Mesendoderm (in vitro differentiated cells): ENCODE results near the gene TBL1X.
A peak's percentile ranks its signal among the peaks of the same experiment; 100 is the strongest.

ENCODE experiments used
- DNase-seq: peaks from one replicate; pipeline ENCODE4 v3.0.0; 2013
- H2AK5ac ChIP-seq: 2 replicates; pipeline ENCODE4 v1.6.1; 2013; ENCODE audit warnings: low read length, inconsistent platforms
- H2BK120ac ChIP-seq: 2 replicates; pipeline ENCODE4 v1.6.1; 2013; ENCODE audit warnings: low read depth, mild to moderate bottlenecking, low read length, moderate library complexity, mixed read lengths
- H2BK15ac ChIP-seq: replicated peaks from 2 replicates; pipeline ENCODE4 v1.6.1; 2013; ENCODE audit warnings: low read depth, mild to moderate bottlenecking, moderate library complexity
- H2BK5ac ChIP-seq: 2 replicates; pipeline ENCODE4 v1.6.1; 2013; ENCODE audit warnings: low read length, inconsistent platforms
- H3K18ac ChIP-seq: 2 replicates; pipeline ENCODE4 v1.6.1; 2013; ENCODE audit warnings: mild to moderate bottlenecking, low read length, mixed read lengths
- H3K23ac ChIP-seq: one replicate; pipeline ENCODE4 v1.6.1; 2013; ENCODE audit warnings: low read length
- H3K27ac ChIP-seq: 2 replicates; pipeline ENCODE4 v1.5.1; 2013; ENCODE audit warnings: low read depth, mild to moderate bottlenecking, inconsistent platforms, low read length, moderate library complexity
- H3K27me3 ChIP-seq: 2 replicates; pipeline ENCODE4 v1.6.1; 2013; ENCODE audit warnings: low read length, control low read depth, mild to moderate bottlenecking, inconsistent platforms; ENCODE audit not compliant: insufficient read depth, poor library complexity
- H3K36me3 ChIP-seq: 2 replicates; pipeline ENCODE4 v1.6.1; 2013; ENCODE audit warnings: low read length, inconsistent platforms; ENCODE audit not compliant: control insufficient read depth, insufficient read depth
- H3K4ac ChIP-seq: one replicate; pipeline ENCODE4 v1.6.1; 2013; ENCODE audit warnings: low read depth, mild to moderate bottlenecking, low read length, moderate library complexity
- H3K4me1 ChIP-seq: 2 replicates; pipeline ENCODE4 v1.6.1; 2013; ENCODE audit warnings: low read depth, low read length, inconsistent platforms; ENCODE audit not compliant: control insufficient read depth
- H3K4me2 ChIP-seq: 2 replicates; pipeline ENCODE4 v1.6.1; 2013; ENCODE audit warnings: low read length
- H3K4me3 ChIP-seq: 2 replicates; pipeline ENCODE4 v1.5.1; 2013; ENCODE audit warnings: mild to moderate bottlenecking, low read length
- H3K56ac ChIP-seq: one replicate; pipeline ENCODE4 v1.6.1; 2013; ENCODE audit warnings: low read length
- H3K79me1 ChIP-seq: 2 replicates; pipeline ENCODE4 v1.6.1; 2013; ENCODE audit warnings: low read length, inconsistent platforms
- H3K79me2 ChIP-seq: 2 replicates; pipeline ENCODE4 v1.6.1; 2013; ENCODE audit warnings: mild to moderate bottlenecking, low read length; ENCODE audit not compliant: control insufficient read depth, insufficient read depth
- H3K9ac ChIP-seq: 2 replicates; pipeline ENCODE4 v1.6.1; 2013; ENCODE audit warnings: low read length, inconsistent platforms
- H4K5ac ChIP-seq: one replicate; pipeline ENCODE4 v1.6.1; 2013; ENCODE audit warnings: low read length
- H4K8ac ChIP-seq: one replicate; pipeline ENCODE4 v1.6.1; 2013; ENCODE audit warnings: low read depth, mild to moderate bottlenecking, control low read depth, low read length, moderate library complexity
- WGBS: extraction: QIAGEN DNeasy Blood & Tissue Kit; methylation state at CpG from one replicate; pipeline ENCODE4 v1.1.7; 2013; ENCODE audit warnings: low lambda C conversion rate, missing lambda C conversion rate; ENCODE audit not compliant: insufficient coverage; ENCODE audit errors: extremely low coverage; 5-methylcytosine and 5-hydroxymethylcytosine counted together

The TBL1X gene

DNA sequence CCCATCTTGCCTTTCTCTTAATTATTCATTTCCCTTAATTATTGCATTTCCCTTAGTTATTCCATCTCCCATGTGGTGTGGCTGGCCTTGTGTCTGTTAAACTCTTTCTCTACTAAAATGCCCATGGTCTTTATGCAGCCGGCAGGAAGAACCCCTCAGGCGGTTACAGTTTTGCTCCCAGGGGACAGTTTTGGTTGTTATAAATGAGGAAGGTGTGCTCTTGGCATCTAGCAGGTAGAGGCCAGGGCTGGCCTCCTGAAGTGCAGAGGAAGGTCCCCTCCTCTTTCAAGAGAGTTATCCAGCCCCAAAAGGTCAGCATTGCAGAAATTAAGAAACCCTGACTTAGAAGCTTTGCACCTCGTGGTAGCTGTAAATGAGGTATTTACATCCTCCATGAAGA lies 18.0 kb downstream of the TBL1X start:
- Histone ChIP-seq H3K9ac (no peak overlapping the region), H3K79me2 (peaks cover 11% of the 10 kb centered on the region), H4K8ac (no peak overlapping the region), H2AK5ac (no peak overlapping the region), H3K4me1 (no peaks in the 10 kb centered on the region), H3K4me3 (no peak overlapping the region), H3K36me3 (no peaks in the 10 kb centered on the region), H2BK120ac (no peak overlapping the region), H3K56ac (no peak overlapping the region), H3K23ac (no peak overlapping the region), H3K18ac (no peak overlapping the region), H3K27me3 (no peaks in the 10 kb centered on the region), H3K4ac (no peak overlapping the region), H2BK15ac (no peak overlapping the region), H4K5ac (no peak overlapping the region), H2BK5ac (no peak overlapping the region), H3K79me1 (peaks cover 2% of the 10 kb centered on the region), H3K4me2 (no peak overlapping the region), H3K27ac (no peak overlapping the region)
- no CpG with 5 or more reads among the region's 3 CpGs for WGBS
- DNase-seq: no peak

DNA sequence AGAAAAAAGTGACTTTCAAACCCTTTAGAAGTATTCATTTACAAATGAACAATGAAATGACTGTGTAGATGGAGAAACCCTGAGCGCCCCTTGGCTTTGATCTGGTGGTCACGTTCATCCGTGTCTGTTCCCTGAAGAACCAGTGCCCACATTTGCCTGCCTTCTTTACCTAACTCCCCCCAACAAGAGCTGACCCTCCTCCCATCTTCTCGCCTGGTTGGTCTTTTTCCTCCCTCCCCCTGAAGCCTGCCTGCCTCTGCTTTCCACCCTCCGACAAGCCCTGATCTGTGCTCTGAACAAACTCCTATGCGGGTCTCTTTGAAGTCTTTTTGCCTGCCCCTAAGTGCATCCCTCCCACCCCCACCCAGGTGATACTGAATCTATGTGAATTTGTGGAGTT lies 18.5 kb downstream of the TBL1X start:
- no peak overlapping the region for H2BK5ac ChIP-seq
- no peak overlapping the region for H3K4me2 ChIP-seq
- no peak overlapping the region for H3K18ac ChIP-seq
- H3K4ac ChIP-seq: no peak overlapping the region
- peaks cover 2% of the 10 kb centered on the region for H3K79me1 ChIP-seq
- no peak overlapping the region for H4K8ac ChIP-seq
- H2BK15ac ChIP-seq: no peak overlapping the region
- no peak overlapping the region for H3K56ac ChIP-seq
- no peak overlapping the region for H3K4me3 ChIP-seq
- no CpG with 5 or more reads among the region's 6 CpGs for whole genome bisulfite sequencing
- H3K79me2 ChIP-seq: peaks cover 5% of the 10 kb centered on the region
- no peaks in the 10 kb centered on the region for H3K4me1 ChIP-seq
- no peak for DNase-seq
- no peak overlapping the region for H2BK120ac ChIP-seq
- no peak overlapping the region for H3K9ac ChIP-seq
- H2AK5ac ChIP-seq: no peak overlapping the region
- no peaks in the 10 kb centered on the region for H3K36me3 ChIP-seq
- no peaks in the 10 kb centered on the region for H3K27me3 ChIP-seq
- no peak overlapping the region for H3K23ac ChIP-seq
- H3K27ac ChIP-seq: no peak overlapping the region
- H4K5ac ChIP-seq: no peak overlapping the region

DNA sequence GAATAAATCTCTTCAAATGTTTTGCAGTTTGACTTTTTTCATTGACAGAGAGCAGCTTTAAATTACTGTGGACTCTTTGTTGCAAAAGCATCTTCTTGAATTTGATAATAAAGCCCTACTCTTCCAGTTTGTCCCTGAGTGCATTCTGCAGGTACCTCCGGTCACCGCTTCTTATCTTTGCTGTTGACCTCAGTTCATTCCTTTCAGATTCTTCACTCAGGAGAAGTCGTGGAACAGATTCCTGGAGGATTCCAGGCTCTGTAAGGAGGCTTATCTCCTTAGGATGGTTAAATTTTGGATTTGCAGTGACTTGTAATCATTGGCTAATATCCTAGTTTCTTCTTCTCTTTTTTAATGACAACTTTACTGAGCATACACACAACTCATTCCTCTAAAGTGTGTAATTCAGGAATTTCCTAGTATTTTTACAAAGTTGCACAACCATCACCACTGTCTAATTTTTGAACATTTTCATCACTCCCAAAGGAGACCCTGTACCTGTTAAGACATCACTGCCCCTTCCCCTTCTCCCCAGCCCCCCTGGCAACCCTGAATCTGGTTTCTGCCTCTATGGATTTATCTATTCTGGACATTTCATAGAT lies 22.0 kb downstream of the TBL1X start:
- Histone ChIP-seq H3K4me3 (no peak overlapping the region), H2BK15ac (no peak overlapping the region), H4K8ac (no peak overlapping the region), H3K27me3 (no peaks in the 10 kb centered on the region), H3K4me2 (no peak overlapping the region), H3K23ac (no peak overlapping the region), H2BK120ac (no peak overlapping the region), H2AK5ac (no peak overlapping the region), H3K18ac (no peak overlapping the region), H3K36me3 (no peaks in the 10 kb centered on the region), H3K56ac (no peak overlapping the region), H3K4me1 (no peaks in the 10 kb centered on the region), H4K5ac (no peak overlapping the region), H3K79me1 (peaks cover 2% of the 10 kb centered on the region), H3K4ac (no peak overlapping the region), H3K79me2 (peaks cover 6% of the 10 kb centered on the region), H3K27ac (no peak overlapping the region), H2BK5ac (no peak overlapping the region), H3K9ac (no peak overlapping the region)
- DNase-seq: peak; percentile 12
- WGBS: no CpG with 5 or more reads among the region's 3 CpGs

DNA sequence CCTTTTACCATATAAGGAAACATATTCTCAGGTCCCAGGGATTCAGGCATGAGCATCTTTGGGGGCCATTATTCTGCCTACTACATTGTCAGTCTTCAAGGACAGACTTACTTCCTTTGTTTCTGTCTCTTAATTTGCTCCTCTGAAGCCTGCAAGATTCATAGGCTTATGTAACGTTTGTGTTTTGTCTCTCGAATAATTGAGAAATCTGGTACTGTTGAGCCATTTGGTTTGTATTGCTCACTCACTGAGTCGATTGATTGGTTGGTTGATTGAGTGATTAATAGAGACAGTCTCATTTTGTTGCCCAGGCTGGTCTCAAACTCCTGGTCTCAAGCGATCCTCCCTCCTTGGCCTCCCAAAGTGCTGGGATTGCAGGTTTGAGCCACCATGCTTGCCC lies 23.7 kb downstream of the TBL1X start:
- Histone ChIP-seq H3K56ac (no peak overlapping the region), H3K23ac (no peak overlapping the region), H4K5ac (no peak overlapping the region), H2AK5ac (no peak overlapping the region), H3K4me1 (no peaks in the 10 kb centered on the region), H3K27me3 (no peaks in the 10 kb centered on the region), H3K79me1 (peaks cover 2% of the 10 kb centered on the region), H3K79me2 (peaks cover 9% of the 10 kb centered on the region), H3K18ac (no peak overlapping the region), H2BK5ac (no peak overlapping the region), H4K8ac (no peak overlapping the region), H3K4me3 (no peak overlapping the region), H2BK15ac (no peak overlapping the region), H3K4me2 (no peak overlapping the region), H3K27ac (no peak overlapping the region), H3K4ac (no peak overlapping the region), H2BK120ac (no peak overlapping the region), H3K9ac (no peak overlapping the region), H3K36me3 (no peaks in the 10 kb centered on the region)
- WGBS: no CpG with 5 or more reads among the region's 4 CpGs
- DNase-seq: no peak

GRCh38 chrX:9489234-9489633 lies 24.4 kb downstream of the TBL1X start:
- Histone ChIP-seq H3K9ac (no peak overlapping the region), H2BK120ac (no peak overlapping the region), H3K23ac (no peak overlapping the region), H3K4me2 (no peak overlapping the region), H4K5ac (no peak overlapping the region), H3K4me1 (no peaks in the 10 kb centered on the region), H3K4ac (no peak overlapping the region), H3K4me3 (no peak overlapping the region), H3K36me3 (no peaks in the 10 kb centered on the region), H3K27me3 (no peaks in the 10 kb centered on the region), H3K18ac (no peak overlapping the region), H4K8ac (no peak overlapping the region), H3K79me2 (peaks cover 11% of the 10 kb centered on the region), H3K27ac (no peak overlapping the region), H3K79me1 (peaks cover 2% of the 10 kb centered on the region), H3K56ac (no peak overlapping the region), H2BK15ac (no peak overlapping the region), H2BK5ac (no peak overlapping the region), H2AK5ac (no peak overlapping the region)
- WGBS: no CpG with 5 or more reads among the region's 1 CpG
- no peak for DNase-seq

GRCh38 chrX:9492901-9493300 lies 28.0 kb downstream of the TBL1X start:
- Histone ChIP-seq H3K18ac (no peak overlapping the region), H3K23ac (no peak overlapping the region), H3K56ac (no peak overlapping the region), H4K8ac (no peak overlapping the region), H3K27ac (no peak overlapping the region), H3K79me2 (peaks cover 10% of the 10 kb centered on the region), H3K79me1 (peaks cover 4% of the 10 kb centered on the region), H3K4me2 (no peak overlapping the region), H3K4me3 (no peak overlapping the region), H3K36me3 (no peaks in the 10 kb centered on the region), H3K4ac (no peak overlapping the region), H2AK5ac (no peak overlapping the region), H3K4me1 (no peaks in the 10 kb centered on the region), H3K27me3 (no peaks in the 10 kb centered on the region), H2BK15ac (no peak overlapping the region), H2BK5ac (no peak overlapping the region), H3K9ac (no peak overlapping the region), H4K5ac (no peak overlapping the region), H2BK120ac (no peak overlapping the region)
- no CpG with 5 or more reads among the region's 2 CpGs for whole genome bisulfite sequencing
- DNase-seq: no peak
